Measurements from ENCODE around the gene NKX6-2. TPM values are rescaled to one million over a fixed set of nuclear protein-coding genes. Genes with fewer than 3 reads are reported as not detected.

The NKX6-2 gene
- total RNA-seq, 1 donor from 2014 or later: not detected

- peaks cover 2% of the 10 kb centered on the region for H3K36me3 ChIP-seq (ENCODE audit: control insufficient read depth, insufficient read depth, low read length)
- H3K4me3 ChIP-seq (ENCODE audit: low read depth, low read length): no peak overlapping the region
- no peak for DNase-seq (ENCODE audit: low read depth)
- no peak for TF ChIP-seq CTCF (IDR thresholded peaks at IDR 0.05; ENCODE audit: insufficient read depth, low read length, severe bottlenecking)
- no peaks in the 10 kb centered on the region for H3K27me3 ChIP-seq (ENCODE audit: control insufficient read depth, insufficient read depth, low read length)
- FAIRE-seq: no peak
Observed at GRCh38 chr10:132752961-132753360, 33.0 kb downstream of the NKX6-2 start.

- FAIRE-seq (no peak), DNase-seq (ENCODE audit: low read depth) (no peak)
- peaks cover 2% of the 10 kb centered on the region for H3K36me3 ChIP-seq (ENCODE audit: control insufficient read depth, insufficient read depth, low read length)
- no peak for TF ChIP-seq CTCF (IDR thresholded peaks at IDR 0.05; ENCODE audit: insufficient read depth, low read length, severe bottlenecking)
- no peak overlapping the region for H3K4me3 ChIP-seq (ENCODE audit: low read depth, low read length)
- no peaks in the 10 kb centered on the region for H3K27me3 ChIP-seq (ENCODE audit: control insufficient read depth, insufficient read depth, low read length)
Observed at GRCh38 chr10:132752378-132752777, 33.6 kb downstream of the NKX6-2 start.

DNA sequence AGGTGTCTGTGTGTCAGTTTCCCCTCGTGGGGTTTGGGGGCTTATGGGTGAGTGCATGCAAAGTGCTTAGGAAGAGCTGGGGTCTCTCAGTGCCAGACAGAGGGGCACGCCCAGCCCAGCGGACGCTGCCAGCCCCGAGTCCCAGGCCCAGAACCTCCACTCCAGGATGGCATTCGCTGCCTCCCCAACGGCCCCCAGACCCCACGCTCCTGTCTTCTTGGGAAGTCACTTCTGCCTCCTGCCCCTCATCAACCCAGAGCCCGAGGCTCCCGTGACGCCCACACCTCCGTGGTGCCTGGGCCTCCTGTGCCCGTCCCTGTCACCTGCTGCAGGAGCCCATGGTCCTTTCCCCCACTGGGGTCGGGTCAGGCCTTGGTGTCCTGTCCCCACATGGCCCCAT is 35.0 kb downstream of the NKX6-2 start:
- H3K4me3 ChIP-seq (ENCODE audit: low read depth, low read length): no peak overlapping the region
- peaks cover 2% of the 10 kb centered on the region for H3K36me3 ChIP-seq (ENCODE audit: control insufficient read depth, insufficient read depth, low read length)
- no peak for TF ChIP-seq CTCF (IDR thresholded peaks at IDR 0.05; ENCODE audit: insufficient read depth, low read length, severe bottlenecking)
- DNase-seq (ENCODE audit: low read depth) (no peak), FAIRE-seq (no peak)
- H3K27me3 ChIP-seq (ENCODE audit: control insufficient read depth, insufficient read depth, low read length): no peaks in the 10 kb centered on the region

DNA sequence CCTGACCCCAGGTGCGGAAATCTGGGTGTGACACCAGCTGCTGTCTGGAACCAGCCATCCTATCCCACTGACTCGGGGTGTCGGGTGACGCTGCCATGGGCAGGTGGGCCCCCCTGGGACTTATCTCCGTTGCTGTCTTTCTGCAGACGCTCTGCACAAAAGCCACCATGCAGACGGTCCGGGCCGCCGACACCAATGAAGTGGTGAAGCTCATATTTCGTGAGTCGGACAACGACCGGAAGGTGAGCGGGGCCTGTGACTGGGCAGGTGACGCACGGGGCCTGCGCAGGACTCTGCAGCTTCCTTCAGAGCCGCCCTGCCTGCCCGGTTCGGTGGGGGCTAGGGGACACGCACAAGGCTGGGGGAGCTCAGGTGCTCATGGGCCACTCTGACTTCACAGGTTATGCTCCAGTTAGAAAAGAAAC is 36.6 kb downstream of the NKX6-2 start:
- DNase-seq (ENCODE audit: low read depth) (no peak), FAIRE-seq (no peak)
- H3K4me3 ChIP-seq (ENCODE audit: low read depth, low read length): no peak overlapping the region
- no peaks in the 10 kb centered on the region for H3K27me3 ChIP-seq (ENCODE audit: control insufficient read depth, insufficient read depth, low read length)
- H3K36me3 ChIP-seq (ENCODE audit: control insufficient read depth, insufficient read depth, low read length): peaks cover 2% of the 10 kb centered on the region
- no peak for TF ChIP-seq CTCF (IDR thresholded peaks at IDR 0.05; ENCODE audit: insufficient read depth, low read length, severe bottlenecking)

- H3K27me3 ChIP-seq (ENCODE audit: control insufficient read depth, insufficient read depth, low read length): no peaks in the 10 kb centered on the region
- no peak for DNase-seq (ENCODE audit: low read depth)
- FAIRE-seq: no peak
- no peak overlapping the region for H3K4me3 ChIP-seq (ENCODE audit: low read depth, low read length)
- no peak for TF ChIP-seq CTCF (IDR thresholded peaks at IDR 0.05; ENCODE audit: insufficient read depth, low read length, severe bottlenecking)
- H3K36me3 ChIP-seq (ENCODE audit: control insufficient read depth, insufficient read depth, low read length): peaks cover 2% of the 10 kb centered on the region
Observed at GRCh38 chr10:132748545-132749370, 37.2 kb downstream of the NKX6-2 start.

- TF ChIP-seq CTCF (IDR thresholded peaks at IDR 0.05; ENCODE audit: insufficient read depth, low read length, severe bottlenecking): no peak
- FAIRE-seq (no peak), DNase-seq (ENCODE audit: low read depth) (no peak)
- peaks cover 2% of the 10 kb centered on the region for H3K36me3 ChIP-seq (ENCODE audit: control insufficient read depth, insufficient read depth, low read length)
- H3K27me3 ChIP-seq (ENCODE audit: control insufficient read depth, insufficient read depth, low read length): no peaks in the 10 kb centered on the region
- H3K4me3 ChIP-seq (ENCODE audit: low read depth, low read length): no peak overlapping the region
Observed at GRCh38 chr10:132748135-132748534, 37.8 kb downstream of the NKX6-2 start.
